GM12878 (cell line): Measurements from ENCODE around the gene WDR59. TPM values are rescaled to one million over a fixed set of nuclear protein-coding genes. Genes with fewer than 3 reads are reported as not detected.

Source experiments
- ATAC-seq: fragments of 200-7000 bp; cut with Tn5 transposase; 3 replicates; pipeline ENCODE4 v1.9.1; 2020; ENCODE audit warnings: mild to moderate bottlenecking, moderate library complexity
- BruUV-seq: library from RNA; stranded (reverse); fragments of 400-500 nt; replicated peaks from 2 replicates; lab custom pipeline; 2021; lab: Mats Ljungman, UMichigan
- CTCF ChIA-PET: fragments of 300-600 bp; sonication (Branson Sonifier 250); formaldehyde crosslinking; extraction: SDS; loops from one replicate; lab custom pipeline; 2021; ENCODE audit warnings: inconsistent platforms; lab: Yijun Ruan, JAX
- POLR2A ChIA-PET: fragments of 350-600 bp; formaldehyde crosslinking; extraction: SDS; loops from one replicate; lab custom pipeline; 2021; ENCODE audit warnings: inconsistent platforms; lab: Charles Lee
- RAD21 ChIA-PET: fragments of 300-600 bp; sonication (Branson Sonifier 250); formaldehyde crosslinking; loops from one replicate; lab custom pipeline; 2023; ENCODE audit warnings: antibody characterized with exemption; ENCODE audit not compliant: unreplicated experiment; lab: Charles Lee
- SMC1A ChIA-PET: fragments of 300-600 bp; sonication (Branson Sonifier 250); formaldehyde crosslinking; loops from one replicate; lab custom pipeline; 2023; ENCODE audit not compliant: unreplicated experiment, uncharacterized antibody; lab: Charles Lee
- DNase-seq: peaks from one replicate; pipeline ENCODE4 v3.0.0-alpha.2; 2011; ENCODE audit warnings: low read depth, low spot score
- FAIRE-seq: peaks from 3 replicates; lab custom pipeline; 2011; peaks lifted over from hg19 to GRCh38; lab: Jason Lieb, UNC
- H2AFZ ChIP-seq: 2 replicates; pipeline ENCODE4 v1.6.0; 2011; ENCODE audit warnings: low read depth, low read length, control low read depth; ENCODE audit not compliant: control insufficient read depth
- H3K27ac ChIP-seq: 2 replicates; pipeline ENCODE4 v1.5.1; 2011; ENCODE audit warnings: control low read depth; ENCODE audit not compliant: control insufficient read depth, insufficient read depth
- H3K27me3 ChIP-seq, 2 experiments: replicated peaks in 1 of 2; 2 replicates each; pipeline versions ENCODE4 v1.6.0 to v1.6.1; 2011; ENCODE audit warnings: low read length in 1 of 2; ENCODE audit not compliant: control insufficient read depth in 2 of 2, insufficient read depth in 2 of 2
- H3K36me3 ChIP-seq, 2 experiments: 2 replicates each; pipeline ENCODE4 v1.5.1; 2011; ENCODE audit warnings: low read length in 1 of 2; ENCODE audit not compliant: control insufficient read depth in 2 of 2, insufficient read depth in 2 of 2
- H3K4me1 ChIP-seq: 2 replicates; pipeline ENCODE4 v1.6.1; 2011; ENCODE audit warnings: mild to moderate bottlenecking, low read length, moderate library complexity, mixed read lengths; ENCODE audit not compliant: control insufficient read depth, insufficient read depth
- H3K4me2 ChIP-seq: 2 replicates; pipeline ENCODE4 v1.6.0; 2011; ENCODE audit warnings: control low read depth; ENCODE audit not compliant: control insufficient read depth, insufficient read depth
- H3K4me3 ChIP-seq: fragments of 200-600 bp; sonication (generic); 2 replicates; pipeline ENCODE4 v1.5.1; 2016
- H3K79me2 ChIP-seq: 2 replicates; pipeline ENCODE4 v1.6.0; 2011; ENCODE audit warnings: low read length; ENCODE audit not compliant: control insufficient read depth, insufficient read depth
- H3K9ac ChIP-seq: 2 replicates; pipeline ENCODE4 v1.8.0; 2011; ENCODE audit warnings: low read length, control low read depth, mixed read lengths; ENCODE audit not compliant: control insufficient read depth, insufficient read depth
- H3K9me3 ChIP-seq: replicated peaks from 3 replicates; pipeline ENCODE4 v1.5.1; 2011; ENCODE audit warnings: mild to moderate bottlenecking, low read length; ENCODE audit not compliant: control insufficient read depth, insufficient read depth
- H4K20me1 ChIP-seq: 2 replicates; pipeline ENCODE4 v1.6.0; 2011; ENCODE audit not compliant: control insufficient read depth, insufficient read depth
- CEBPB ChIP-seq, 2 experiments: fragments of 150-350 bp in 1 of 2; IDR thresholded peaks; 2 replicates each; pipeline ENCODE4 v1.6.1; 2012 to 2014; ENCODE audit warnings: low read depth in 2 of 2, low read length in 2 of 2, borderline replicate concordance in 1 of 2, inconsistent platforms in 1 of 2
- EZH2 ChIP-seq: IDR thresholded peaks from 2 replicates; pipeline ENCODE4 v1.6.1; 2012; ENCODE audit warnings: low read depth, mild to moderate bottlenecking, control low read depth, inconsistent platforms, low read length, borderline replicate concordance; ENCODE audit not compliant: control insufficient read depth
- HDGF ChIP-seq: fragments of 450-650 bp; IDR thresholded peaks from 2 replicates; pipeline ENCODE4 v1.6.1; 2016; ENCODE audit warnings: antibody characterized with exemption
- IKZF2 ChIP-seq, 2 experiments: fragments of 450-650 bp; IDR thresholded peaks; 2 replicates each; pipeline ENCODE4 v1.6.1; 2017; ENCODE audit warnings: mild to moderate bottlenecking in 2 of 2, moderate library complexity in 2 of 2
- NFYA ChIP-seq: IDR thresholded peaks from 2 replicates; pipeline ENCODE4 v1.6.1; 2011; ENCODE audit warnings: low read depth, mild to moderate bottlenecking, low read length, improper control_type of control experiment, borderline replicate concordance
- NR2F1 ChIP-seq: fragments of 450-650 bp; conservative IDR thresholded peaks from 2 replicates; pipeline ENCODE4 v1.6.1; 2017; ENCODE audit warnings: mild to moderate bottlenecking
- RBBP5 ChIP-seq: fragments of 200-600 bp; sonication (generic); conservative IDR thresholded peaks from 2 replicates; pipeline ENCODE4 v1.6.1; 2016
- RCOR1 ChIP-seq: conservative IDR thresholded peaks from 2 replicates; pipeline ENCODE4 v1.6.1; 2012; ENCODE audit warnings: low read depth, low read length, improper control_type of control experiment
- SMAD5 ChIP-seq: IDR thresholded peaks from 2 replicates; pipeline ENCODE4 v1.6.1; 2016; ENCODE audit warnings: antibody characterized with exemption, low read depth
- SUZ12 ChIP-seq: fragments of 200-600 bp; sonication (generic); IDR thresholded peaks from one replicate; pipeline ENCODE4 v1.6.1; 2018; ENCODE audit warnings: antibody characterized with exemption, mild to moderate bottlenecking; ENCODE audit not compliant: unreplicated experiment
- YBX1 ChIP-seq: fragments of 450-650 bp; IDR thresholded peaks from 2 replicates; pipeline ENCODE4 v1.6.1; 2016; ENCODE audit warnings: antibody characterized with exemption
- ZNF622 ChIP-seq: fragments of 450-650 bp; IDR thresholded peaks from 2 replicates; pipeline ENCODE4 v1.6.1; 2017; ENCODE audit warnings: mild to moderate bottlenecking, inconsistent platforms
- WGBS: methylation state at CpG from one replicate; pipeline ENCODE4 v1.1.6; 2016; ENCODE audit warnings: low lambda C conversion rate; ENCODE audit not compliant: insufficient replicate concordance, insufficient coverage; ENCODE audit errors: missing lambda C conversion rate; 5-methylcytosine and 5-hydroxymethylcytosine counted together
- in situ Hi-C: fragments of 300-500 bp; cut with MboI; formaldehyde crosslinking; loops from 9 replicates; pipeline ENCODE4 v1.14.3; 2018; ENCODE audit warnings: mixed read lengths
- intact Hi-C: fragments of 100-400 bp; cut with micrococcal nuclease; formaldehyde crosslinking; loops from one replicate; pipeline ENCODE4 v1.14.2; 2022; ENCODE audit not compliant: unreplicated experiment
- polyA plus RNA-seq, 11 experiments: library from polyadenylated mRNA; depleted of rRNA in 4 of 11; unstranded in 6 of 11; stranded (reverse) in 5 of 11; fragments of >200 nt; fragmentation: Nextera tagmentation in 4 of 11; fragmentation: Illumina TruSeq in 1 of 11; extraction: Ambion mirVana in 4 of 11; extraction: Trizol in 1 of 11; gene quantifications; 1 replicate in 1 of 11; 2 replicates in 10 of 11; pipeline versions ENCODE4 v1.2.1 to v1.2.3, GENCODE V29; 2011 to 2016; ENCODE audit warnings: inconsistent platforms in 2 of 11, missing spikeins in 2 of 11, low read depth in 1 of 11
- total RNA-seq, 4 experiments: library from RNA; depleted of rRNA in 3 of 4; stranded (reverse); fragments of >200 nt in 3 of 4; fragmentation: Illumina TruSeq in 1 of 4; extraction: Trizol in 1 of 4; gene quantifications; 2 replicates each; pipeline versions ENCODE4 v1.2.1 to v1.2.3, GENCODE V29; 2013 to 2021
- TF ChIP-seq, protein P1 (sequence below): fragments of 450-650 bp; formaldehyde crosslinking; IDR thresholded peaks from 2 replicates; pipeline ENCODE4 v1.5.0; 2022; ENCODE audit warnings: mild to moderate bottlenecking, missing genetic modification characterization
- TF ChIP-seq, protein P2 (sequence below): IDR thresholded peaks from 2 replicates; pipeline ENCODE4 v1.6.1; 2011; ENCODE audit warnings: borderline replicate concordance, low read depth, mild to moderate bottlenecking, moderate library complexity, low read length; ENCODE audit not compliant: insufficient read depth, poor library complexity, severe bottlenecking
- TF ChIP-seq, protein P3 (sequence below): fragments of 450-650 bp; IDR thresholded peaks from 2 replicates; pipeline ENCODE4 v1.6.1; 2017; ENCODE audit warnings: borderline replicate concordance
- TF ChIP-seq, protein P4 (sequence below): IDR thresholded peaks from 2 replicates; pipeline ENCODE4 v1.6.1; 2012; ENCODE audit warnings: low read length, inconsistent platforms

The WDR59 gene
- total and polyA plus RNA-seq, 10 of the 15 experiments (the other 5 are each of a cell fraction or from before 2014, with no cell fraction given), result 9.7 to 78.4 (median 24.5) TPM

DNA sequence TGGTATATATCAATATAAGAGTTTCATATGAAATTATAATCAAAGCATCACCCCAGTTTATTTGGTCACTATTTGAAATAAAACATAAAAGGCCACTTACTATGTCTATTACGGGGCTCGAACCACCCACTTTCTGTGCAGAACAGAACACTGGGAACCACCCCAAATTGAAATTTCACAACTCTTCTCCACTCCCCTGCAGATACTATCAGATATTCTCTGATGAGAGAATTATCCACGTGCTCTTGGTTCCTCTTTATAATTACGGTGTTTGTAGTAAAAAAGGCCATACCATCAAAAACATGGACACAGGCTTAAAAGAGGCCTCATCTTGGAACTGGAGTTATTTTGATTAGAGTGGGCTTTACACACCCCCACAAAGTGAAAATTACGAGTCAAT is 82.8 kb downstream of the WDR59 start (continued):
- TF ChIP-seq, protein P1, sequence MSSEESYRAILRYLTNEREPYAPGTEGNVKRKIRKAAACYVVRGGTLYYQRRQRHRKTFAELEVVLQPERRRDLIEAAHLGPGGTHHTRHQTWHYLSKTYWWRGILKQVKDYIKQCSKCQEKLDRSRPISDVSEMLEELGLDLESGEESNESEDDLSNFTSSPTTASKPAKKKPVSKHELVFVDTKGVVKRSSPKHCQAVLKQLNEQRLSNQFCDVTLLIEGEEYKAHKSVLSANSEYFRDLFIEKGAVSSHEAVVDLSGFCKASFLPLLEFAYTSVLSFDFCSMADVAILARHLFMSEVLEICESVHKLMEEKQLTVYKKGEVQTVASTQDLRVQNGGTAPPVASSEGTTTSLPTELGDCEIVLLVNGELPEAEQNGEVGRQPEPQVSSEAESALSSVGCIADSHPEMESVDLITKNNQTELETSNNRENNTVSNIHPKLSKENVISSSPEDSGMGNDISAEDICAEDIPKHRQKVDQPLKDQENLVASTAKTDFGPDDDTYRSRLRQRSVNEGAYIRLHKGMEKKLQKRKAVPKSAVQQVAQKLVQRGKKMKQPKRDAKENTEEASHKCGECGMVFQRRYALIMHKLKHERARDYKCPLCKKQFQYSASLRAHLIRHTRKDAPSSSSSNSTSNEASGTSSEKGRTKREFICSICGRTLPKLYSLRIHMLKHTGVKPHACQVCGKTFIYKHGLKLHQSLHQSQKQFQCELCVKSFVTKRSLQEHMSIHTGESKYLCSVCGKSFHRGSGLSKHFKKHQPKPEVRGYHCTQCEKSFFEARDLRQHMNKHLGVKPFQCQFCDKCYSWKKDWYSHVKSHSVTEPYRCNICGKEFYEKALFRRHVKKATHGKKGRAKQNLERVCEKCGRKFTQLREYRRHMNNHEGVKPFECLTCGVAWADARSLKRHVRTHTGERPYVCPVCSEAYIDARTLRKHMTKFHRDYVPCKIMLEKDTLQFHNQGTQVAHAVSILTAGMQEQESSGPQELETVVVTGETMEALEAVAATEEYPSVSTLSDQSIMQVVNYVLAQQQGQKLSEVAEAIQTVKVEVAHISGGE (CRISPR knock-in tag), result no peak

DNA sequence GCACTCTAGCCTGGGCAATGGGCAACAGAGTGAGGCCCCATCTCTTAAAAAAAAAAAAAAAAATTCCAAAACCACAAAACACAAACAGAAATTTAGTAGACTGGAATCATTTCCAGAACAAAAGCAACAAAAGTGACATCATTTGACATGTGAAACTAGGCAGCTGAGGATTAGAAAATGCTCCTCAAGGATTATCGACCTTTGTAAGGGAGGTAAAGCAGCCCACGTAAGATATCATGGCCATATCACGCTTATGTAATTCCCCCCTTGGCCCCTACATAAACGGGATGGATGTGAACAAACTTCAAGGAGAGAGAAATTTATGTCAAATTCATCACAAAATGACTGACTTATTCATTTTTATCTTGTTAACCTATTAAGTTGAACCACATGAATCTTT is 83.3 kb downstream of the WDR59 start:
- 90% methylated on average over 4 of the region's 4 CpGs for WGBS
- in situ Hi-C loops, result no loop called here
- no peak for TF ChIP-seq NR2F1
- TF ChIP-seq ZNF622, result no peak
- TF ChIP-seq EZH2, result no peak
- TF ChIP-seq, protein P2, sequence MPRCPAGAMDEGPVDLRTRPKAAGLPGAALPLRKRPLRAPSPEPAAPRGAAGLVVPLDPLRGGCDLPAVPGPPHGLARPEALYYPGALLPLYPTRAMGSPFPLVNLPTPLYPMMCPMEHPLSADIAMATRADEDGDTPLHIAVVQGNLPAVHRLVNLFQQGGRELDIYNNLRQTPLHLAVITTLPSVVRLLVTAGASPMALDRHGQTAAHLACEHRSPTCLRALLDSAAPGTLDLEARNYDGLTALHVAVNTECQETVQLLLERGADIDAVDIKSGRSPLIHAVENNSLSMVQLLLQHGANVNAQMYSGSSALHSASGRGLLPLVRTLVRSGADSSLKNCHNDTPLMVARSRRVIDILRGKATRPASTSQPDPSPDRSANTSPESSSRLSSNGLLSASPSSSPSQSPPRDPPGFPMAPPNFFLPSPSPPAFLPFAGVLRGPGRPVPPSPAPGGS, result no peak
- no peak for TF ChIP-seq SMAD5
- no peak for TF ChIP-seq NFYA
- TF ChIP-seq RBBP5, result no peak
- TF ChIP-seq HDGF, result no peak
- no peak for TF ChIP-seq IKZF2 (IDR thresholded peaks at IDR 0.05)
- no peak for TF ChIP-seq YBX1
- TF ChIP-seq SUZ12, result no peak
- TF ChIP-seq, protein P3, sequence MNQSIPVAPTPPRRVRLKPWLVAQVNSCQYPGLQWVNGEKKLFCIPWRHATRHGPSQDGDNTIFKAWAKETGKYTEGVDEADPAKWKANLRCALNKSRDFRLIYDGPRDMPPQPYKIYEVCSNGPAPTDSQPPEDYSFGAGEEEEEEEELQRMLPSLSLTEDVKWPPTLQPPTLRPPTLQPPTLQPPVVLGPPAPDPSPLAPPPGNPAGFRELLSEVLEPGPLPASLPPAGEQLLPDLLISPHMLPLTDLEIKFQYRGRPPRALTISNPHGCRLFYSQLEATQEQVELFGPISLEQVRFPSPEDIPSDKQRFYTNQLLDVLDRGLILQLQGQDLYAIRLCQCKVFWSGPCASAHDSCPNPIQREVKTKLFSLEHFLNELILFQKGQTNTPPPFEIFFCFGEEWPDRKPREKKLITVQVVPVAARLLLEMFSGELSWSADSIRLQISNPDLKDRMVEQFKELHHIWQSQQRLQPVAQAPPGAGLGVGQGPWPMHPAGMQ, result no peak
- no peak for TF ChIP-seq CEBPB (IDR thresholded peaks at IDR 0.05; ENCODE audit: borderline replicate concordance in 1 of 2, low read depth in 2 of 2, low read length in 2 of 2)
- TF ChIP-seq, protein P4, sequence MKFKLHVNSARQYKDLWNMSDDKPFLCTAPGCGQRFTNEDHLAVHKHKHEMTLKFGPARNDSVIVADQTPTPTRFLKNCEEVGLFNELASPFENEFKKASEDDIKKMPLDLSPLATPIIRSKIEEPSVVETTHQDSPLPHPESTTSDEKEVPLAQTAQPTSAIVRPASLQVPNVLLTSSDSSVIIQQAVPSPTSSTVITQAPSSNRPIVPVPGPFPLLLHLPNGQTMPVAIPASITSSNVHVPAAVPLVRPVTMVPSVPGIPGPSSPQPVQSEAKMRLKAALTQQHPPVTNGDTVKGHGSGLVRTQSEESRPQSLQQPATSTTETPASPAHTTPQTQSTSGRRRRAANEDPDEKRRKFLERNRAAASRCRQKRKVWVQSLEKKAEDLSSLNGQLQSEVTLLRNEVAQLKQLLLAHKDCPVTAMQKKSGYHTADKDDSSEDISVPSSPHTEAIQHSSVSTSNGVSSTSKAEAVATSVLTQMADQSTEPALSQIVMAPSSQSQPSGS, result no peak
- TF ChIP-seq RCOR1, result no peak

More for the DNA sequence above, 83.3 kb downstream of the WDR59 start:
- intact Hi-C loops, result no loop called here
- ChIA-PET CTCF (no interaction called here), RAD21 (no interaction called here), SMC1A (interaction anchor here (1.0 kb wide), 1 partner anchor 8 kb away, joined by 3 read pairs; no protein-coding TSS in a partner anchor), POLR2A (no interaction called here)
- no peak overlapping the region for H3K4me3 ChIP-seq
- no peak overlapping the region for H3K9ac ChIP-seq
- no peaks in the 10 kb centered on the region for H3K27me3 ChIP-seq
- H2AFZ ChIP-seq, result no peak overlapping the region
- DNase-seq (no peak), FAIRE-seq (no peak), ATAC-seq (no peak)
- no peak overlapping the region for H3K4me2 ChIP-seq
- H3K79me2 ChIP-seq, result no peaks in the 10 kb centered on the region
- H3K4me1 ChIP-seq, result no peaks in the 10 kb centered on the region
- no peaks in the 10 kb centered on the region for H4K20me1 ChIP-seq
- no peak overlapping the region for H3K27ac ChIP-seq
- 0 out of 4 replicates have a peak, but pooled peaks cover 0 to 3% of the 10 kb centered on the region in 2 experiments for H3K36me3 ChIP-seq
- no peaks in the 10 kb centered on the region; the same call in 2 of the 3 replicates for H3K9me3 ChIP-seq
- no TSS peak for BruUV-seq
